ENCODE data around the gene CNIH2.
"Not testable (repeated sequence)": the region's sequence is repeated elsewhere in the genome, so short reads cannot be mapped to it uniquely, and the experiment has no call there.

Gene CNIH2

DNA sequence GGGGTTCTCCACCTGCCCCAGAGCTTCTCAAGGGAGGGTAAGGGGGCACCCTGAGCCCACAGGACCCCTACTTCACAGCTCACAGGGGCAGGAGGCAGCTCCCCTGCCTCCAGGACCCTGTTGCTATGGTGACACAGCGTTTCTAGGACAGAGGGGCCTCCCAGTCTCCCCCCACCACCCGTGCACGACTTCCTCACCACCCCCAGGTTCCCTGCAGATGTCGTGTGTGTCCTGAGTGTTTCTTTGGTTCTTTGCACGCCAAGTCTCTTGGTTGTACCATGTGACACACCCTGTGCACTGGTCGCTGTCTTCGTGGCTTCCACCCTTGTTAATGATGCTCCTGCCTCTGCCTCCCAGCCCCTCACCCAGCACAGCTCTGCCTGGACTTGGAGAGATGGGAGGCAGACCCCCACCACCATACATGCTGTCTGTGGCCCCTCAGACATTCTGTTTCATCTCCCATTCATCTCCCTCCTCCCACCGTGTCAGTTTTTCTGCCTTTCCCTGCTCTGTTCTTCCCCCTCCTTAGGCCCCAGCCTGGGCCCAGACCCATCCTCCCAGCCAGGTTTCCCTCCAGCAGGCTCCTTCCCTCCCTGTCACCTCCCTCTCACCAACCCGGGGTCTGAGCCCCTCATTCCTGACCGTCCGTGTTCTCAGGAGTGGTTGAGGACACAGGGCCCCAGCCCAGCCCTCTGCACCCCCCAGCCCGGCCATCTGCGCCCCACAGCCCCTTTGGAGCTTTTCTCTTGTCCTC lies 34.0 kb upstream of the CNIH2 start:
- Mint-ChIP-seq H3K27me3 (no peaks in the 10 kb centered on the region), H3K4me3 (no peak overlapping the region), H3K36me3 (peaks cover 60% of the 10 kb centered on the region), H3K27ac (peak overlapping the region; percentile 62), H3K4me1 (peaks cover 5% of the 10 kb centered on the region), H3K9me3 (no peaks in the 10 kb centered on the region)
- ATAC-seq, result peak; percentile 28

DNA sequence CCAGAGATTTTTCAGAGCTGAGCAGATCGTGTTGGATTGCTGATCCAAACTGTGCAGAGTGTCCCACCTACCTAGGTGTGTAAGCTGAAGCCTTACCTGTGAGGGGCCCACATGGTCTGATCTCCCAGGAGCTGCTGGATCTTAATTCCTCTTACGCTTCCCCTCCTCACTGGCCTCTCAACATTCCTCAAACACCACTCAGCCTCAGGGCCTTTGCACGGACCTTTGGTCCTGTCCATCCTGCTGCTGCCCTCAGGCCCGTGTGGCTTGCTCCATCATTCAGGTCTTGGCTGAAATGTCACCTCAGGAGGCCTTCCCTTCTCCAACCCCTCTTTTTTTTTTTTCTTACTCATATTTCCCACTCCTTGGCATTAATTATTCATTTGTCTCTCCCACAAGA lies 30.7 kb upstream of the CNIH2 start:
- Mint-ChIP-seq H3K27ac (peak overlapping the region; percentile 38), H3K27me3 (no peaks in the 10 kb centered on the region), H3K4me3 (no peak overlapping the region), H3K36me3 (peaks cover 43% of the 10 kb centered on the region), H3K9me3 (no peaks in the 10 kb centered on the region), H3K4me1 (peaks cover 5% of the 10 kb centered on the region)
- no peak for ATAC-seq

DNA sequence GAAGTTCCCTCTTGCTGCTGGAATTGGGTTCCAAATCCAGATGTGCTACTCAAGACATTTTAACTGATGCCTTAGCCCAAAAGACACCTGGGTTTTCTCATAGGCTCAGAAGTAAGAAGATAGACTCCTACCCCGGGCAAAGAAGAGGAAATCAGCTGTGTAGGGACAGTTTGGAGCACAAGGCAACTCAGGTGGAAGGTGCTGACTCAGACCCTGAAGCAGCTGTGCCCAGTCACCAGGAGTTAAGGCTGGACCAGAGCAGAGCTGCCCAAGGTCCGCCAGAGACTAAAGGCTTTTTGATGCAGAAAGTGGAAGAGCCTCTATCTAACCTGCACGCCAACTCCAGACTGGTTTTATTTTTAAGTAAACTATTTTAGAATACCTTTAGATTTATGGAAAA lies 30.2 kb upstream of the CNIH2 start:
- Mint-ChIP-seq H3K4me3 (no peak overlapping the region), H3K27ac (peak overlapping the region; percentile 38), H3K9me3 (no peaks in the 10 kb centered on the region), H3K27me3 (no peaks in the 10 kb centered on the region), H3K36me3 (peaks cover 39% of the 10 kb centered on the region), H3K4me1 (peaks cover 5% of the 10 kb centered on the region)
- no peak for ATAC-seq

DNA sequence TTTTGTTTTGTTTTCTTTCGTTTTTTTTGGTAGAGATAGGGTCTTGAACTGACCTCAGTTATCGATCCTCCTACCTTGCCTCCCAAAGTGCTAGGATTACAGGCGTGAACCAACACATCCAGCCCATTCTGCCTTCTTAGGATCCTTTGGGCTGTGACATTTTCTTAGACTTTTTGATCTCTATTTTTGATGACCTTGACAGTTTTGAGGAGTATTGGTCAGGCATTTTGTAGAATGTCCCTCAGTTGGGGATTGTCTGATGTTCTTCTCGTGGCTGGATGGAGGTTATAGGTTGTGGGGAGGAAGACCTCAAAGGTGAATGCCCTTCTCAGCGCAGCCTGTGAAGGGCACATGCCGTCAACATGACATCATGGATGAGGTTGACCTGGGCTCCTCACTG lies 29.1 kb upstream of the CNIH2 start:
- Mint-ChIP-seq H3K27me3 (no peaks in the 10 kb centered on the region), H3K4me1 (peaks cover 12% of the 10 kb centered on the region), H3K4me3 (no peak overlapping the region), H3K36me3 (peaks cover 38% of the 10 kb centered on the region), H3K9me3 (no peaks in the 10 kb centered on the region), H3K27ac (no peak overlapping the region)
- no peak for ATAC-seq

DNA sequence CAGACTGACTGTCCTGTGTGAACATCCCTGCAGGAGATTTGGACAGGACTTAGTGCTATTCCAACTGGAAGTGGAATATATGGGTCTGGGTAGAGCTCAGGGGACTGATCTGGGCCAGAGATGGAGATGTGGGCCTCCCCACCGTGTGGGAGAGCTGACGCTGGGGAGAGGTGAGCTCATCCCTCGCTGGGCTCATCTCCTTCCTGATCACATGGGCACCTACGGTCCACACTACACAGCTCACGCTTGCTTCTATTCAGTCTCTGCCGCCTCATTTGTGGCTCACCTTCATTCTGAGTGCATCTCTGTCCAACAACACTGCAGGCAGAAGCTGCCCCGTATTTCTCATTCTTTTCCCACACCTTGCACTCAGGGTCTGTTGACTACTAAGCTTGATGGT lies 26.2 kb upstream of the CNIH2 start:
- H3K4me1 Mint-ChIP-seq, result peaks cover 21% of the 10 kb centered on the region
- H3K36me3 Mint-ChIP-seq, result peaks cover 22% of the 10 kb centered on the region
- H3K4me3 Mint-ChIP-seq, result no peak overlapping the region
- no peak for ATAC-seq
- H3K9me3 Mint-ChIP-seq, result no peaks in the 10 kb centered on the region
- H3K27ac Mint-ChIP-seq, result no peak overlapping the region
- no peaks in the 10 kb centered on the region for H3K27me3 Mint-ChIP-seq

DNA sequence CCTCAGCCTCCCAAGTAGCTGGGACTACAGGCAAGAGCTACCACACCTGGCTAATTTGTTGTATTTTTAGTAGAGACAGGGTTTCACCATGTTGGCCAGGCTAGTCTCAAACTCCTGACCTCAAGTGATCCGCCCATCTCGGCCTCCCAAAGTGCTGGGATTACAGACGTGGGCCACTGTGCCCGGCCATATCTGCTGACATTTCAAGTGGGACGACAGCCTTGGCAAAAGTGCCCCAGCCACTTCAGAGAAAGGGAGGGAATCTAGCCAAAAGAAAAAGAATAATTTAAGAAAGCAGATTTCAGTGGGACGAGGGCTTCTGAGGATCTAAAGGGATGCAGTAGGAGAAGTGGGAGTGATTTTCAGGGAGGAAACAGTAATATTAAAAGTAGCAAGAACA lies 24.9 kb upstream of the CNIH2 start:
- H3K36me3 Mint-ChIP-seq, result peaks cover 12% of the 10 kb centered on the region
- H3K27ac Mint-ChIP-seq, H3K9me3 Mint-ChIP-seq, ATAC-seq, H3K27me3 Mint-ChIP-seq, H3K4me3 Mint-ChIP-seq: not testable (repeated sequence)
- peaks cover 19% of the 10 kb centered on the region for H3K4me1 Mint-ChIP-seq

DNA sequence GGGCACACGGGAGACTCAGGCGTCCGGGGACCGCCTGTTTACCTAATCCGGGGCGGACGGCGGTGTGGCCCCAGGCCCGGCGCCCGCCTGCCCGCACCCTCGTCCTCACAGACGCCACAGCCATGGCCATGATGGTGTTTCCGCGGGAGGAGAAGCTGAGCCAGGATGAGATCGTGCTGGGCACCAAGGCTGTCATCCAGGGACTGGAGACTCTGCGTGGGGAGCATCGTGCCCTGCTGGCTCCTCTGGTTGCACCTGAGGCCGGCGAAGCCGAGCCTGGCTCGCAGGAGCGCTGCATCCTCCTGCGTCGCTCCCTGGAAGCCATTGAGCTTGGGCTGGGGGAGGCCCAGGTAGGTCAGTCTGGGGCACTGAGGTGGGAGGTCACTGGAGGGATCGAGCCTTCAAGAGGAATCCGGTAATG lies 19.5 kb upstream of the CNIH2 start:
- ATAC-seq, result no peak
- Mint-ChIP-seq H3K36me3 (peaks cover 47% of the 10 kb centered on the region), H3K4me3 (peak overlapping the region; percentile 85), H3K27ac (peak overlapping the region; percentile 89), H3K4me1 (peaks cover 44% of the 10 kb centered on the region), H3K9me3 (no peaks in the 10 kb centered on the region), H3K27me3 (no peaks in the 10 kb centered on the region)

DNA sequence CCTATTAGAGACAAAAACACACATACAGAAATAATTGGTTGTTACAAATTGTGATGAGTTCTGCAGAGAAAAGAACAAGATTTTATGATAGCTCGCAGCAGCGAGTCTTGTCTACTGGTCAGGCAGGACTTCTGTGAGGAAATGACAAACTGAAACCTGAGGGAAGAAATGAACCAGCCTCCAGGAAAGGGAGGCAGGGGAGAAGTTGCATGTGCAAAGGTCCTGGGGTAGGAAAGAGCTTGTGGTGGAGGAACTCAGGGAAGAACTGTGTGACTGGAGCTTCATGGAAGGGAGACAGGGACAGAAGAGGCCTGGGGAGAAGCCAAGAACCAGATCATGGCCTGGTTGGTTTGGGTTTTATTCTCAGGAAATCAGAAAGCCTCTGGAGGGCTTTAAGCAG lies 18.8 kb upstream of the CNIH2 start:
- Mint-ChIP-seq H3K36me3 (peaks cover 52% of the 10 kb centered on the region), H3K27ac (peak overlapping the region; percentile 89), H3K27me3 (no peaks in the 10 kb centered on the region), H3K4me3 (no peak overlapping the region), H3K4me1 (peaks cover 42% of the 10 kb centered on the region), H3K9me3 (no peaks in the 10 kb centered on the region)
- ATAC-seq, result no peak

DNA sequence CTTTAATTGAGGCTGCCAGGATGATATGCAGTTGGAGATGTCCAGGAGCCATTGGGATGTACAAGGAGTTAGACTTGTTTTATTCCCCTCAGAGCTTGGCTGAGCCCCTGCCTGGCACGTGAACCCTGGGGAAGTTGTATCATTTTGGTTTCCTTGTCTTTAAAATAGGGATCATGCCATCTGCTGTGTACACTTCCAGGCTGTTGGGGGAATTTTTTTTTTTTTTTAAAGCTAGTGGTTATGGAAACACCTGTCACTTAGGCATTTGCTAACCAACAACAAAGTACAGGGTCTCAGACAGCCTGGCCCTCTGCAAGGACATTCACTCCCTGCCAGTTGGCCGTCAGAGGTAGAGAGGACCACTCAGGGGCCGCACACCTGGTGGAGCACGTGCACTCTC lies 18.0 kb upstream of the CNIH2 start:
- H3K27me3 Mint-ChIP-seq, result no peaks in the 10 kb centered on the region
- H3K4me3 Mint-ChIP-seq, result no peak overlapping the region
- no peak overlapping the region for H3K27ac Mint-ChIP-seq
- H3K4me1 Mint-ChIP-seq, result peaks cover 42% of the 10 kb centered on the region
- H3K36me3 Mint-ChIP-seq, result peaks cover 59% of the 10 kb centered on the region
- H3K9me3 Mint-ChIP-seq, result no peaks in the 10 kb centered on the region
- no peak for ATAC-seq

DNA sequence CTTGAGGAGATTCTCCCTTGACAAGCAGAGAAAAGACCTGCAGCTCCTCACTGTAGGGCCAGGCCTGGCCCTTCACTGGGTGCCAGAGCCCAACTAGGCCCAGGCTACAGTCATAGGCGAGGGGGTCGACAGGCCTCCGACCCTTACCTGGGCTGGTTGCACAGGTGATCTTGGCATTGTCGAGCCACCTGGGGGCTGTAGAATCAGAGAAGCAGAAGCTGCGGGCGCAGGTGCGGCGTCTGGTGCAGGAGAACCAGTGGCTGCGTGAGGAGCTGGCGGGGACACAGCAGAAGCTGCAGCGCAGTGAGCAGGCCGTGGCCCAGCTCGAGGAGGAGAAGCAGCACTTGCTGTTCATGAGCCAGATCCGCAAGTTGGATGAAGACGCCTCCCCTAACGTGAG lies 16.4 kb upstream of the CNIH2 start:
- peaks cover 60% of the 10 kb centered on the region for H3K36me3 Mint-ChIP-seq
- H3K4me1 Mint-ChIP-seq, result peaks cover 35% of the 10 kb centered on the region
- H3K27ac Mint-ChIP-seq, result no peak overlapping the region
- H3K4me3 Mint-ChIP-seq, result no peak overlapping the region
- H3K27me3 Mint-ChIP-seq, result no peaks in the 10 kb centered on the region
- no peaks in the 10 kb centered on the region for H3K9me3 Mint-ChIP-seq
- no peak for ATAC-seq

DNA sequence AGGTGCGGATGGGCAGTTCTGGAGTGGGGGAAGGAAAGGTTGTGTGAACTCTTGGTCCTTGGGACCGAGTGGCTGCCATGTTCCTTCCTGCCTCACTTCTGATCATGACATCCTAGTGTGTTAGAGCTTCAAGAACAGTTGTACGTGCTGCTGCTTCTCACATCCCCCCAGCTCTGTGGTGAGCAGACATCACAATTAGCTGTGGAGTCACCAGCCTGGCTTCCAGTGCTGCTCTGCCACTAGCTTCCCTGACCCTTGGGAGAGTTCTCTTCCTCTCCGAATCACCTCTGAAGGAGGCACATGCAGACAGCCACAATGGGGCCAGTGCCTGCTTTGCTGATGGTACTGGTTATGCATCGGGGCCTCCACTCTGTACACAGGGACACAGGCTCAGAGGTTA lies 15.8 kb upstream of the CNIH2 start:
- Mint-ChIP-seq H3K4me3 (no peak overlapping the region), H3K27me3 (no peaks in the 10 kb centered on the region), H3K9me3 (no peaks in the 10 kb centered on the region), H3K27ac (peak overlapping the region; percentile 19), H3K36me3 (peaks cover 65% of the 10 kb centered on the region), H3K4me1 (peaks cover 37% of the 10 kb centered on the region)
- no peak for ATAC-seq

DNA sequence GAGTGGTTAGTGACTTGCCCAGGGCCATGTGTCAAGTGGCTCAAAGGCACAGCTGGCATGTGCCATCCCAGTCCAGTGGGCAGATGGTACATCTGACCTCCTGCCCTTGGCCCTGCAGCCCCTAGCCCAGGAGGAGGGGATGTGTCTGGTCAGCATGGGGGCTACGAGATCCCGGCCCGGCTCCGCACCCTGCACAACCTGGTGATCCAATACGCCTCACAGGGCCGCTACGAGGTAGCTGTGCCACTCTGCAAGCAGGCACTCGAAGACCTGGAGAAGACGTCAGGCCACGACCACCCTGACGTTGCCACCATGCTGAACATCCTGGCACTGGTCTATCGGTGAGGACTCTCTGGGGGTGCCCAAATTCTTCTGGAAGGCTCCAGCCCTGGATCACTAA lies 15.3 kb upstream of the CNIH2 start:
- Mint-ChIP-seq H3K4me1 (peaks cover 41% of the 10 kb centered on the region), H3K27ac (peak overlapping the region; percentile 19), H3K4me3 (no peak overlapping the region), H3K36me3 (peaks cover 67% of the 10 kb centered on the region), H3K27me3 (no peaks in the 10 kb centered on the region), H3K9me3 (no peaks in the 10 kb centered on the region)
- no peak for ATAC-seq

DNA sequence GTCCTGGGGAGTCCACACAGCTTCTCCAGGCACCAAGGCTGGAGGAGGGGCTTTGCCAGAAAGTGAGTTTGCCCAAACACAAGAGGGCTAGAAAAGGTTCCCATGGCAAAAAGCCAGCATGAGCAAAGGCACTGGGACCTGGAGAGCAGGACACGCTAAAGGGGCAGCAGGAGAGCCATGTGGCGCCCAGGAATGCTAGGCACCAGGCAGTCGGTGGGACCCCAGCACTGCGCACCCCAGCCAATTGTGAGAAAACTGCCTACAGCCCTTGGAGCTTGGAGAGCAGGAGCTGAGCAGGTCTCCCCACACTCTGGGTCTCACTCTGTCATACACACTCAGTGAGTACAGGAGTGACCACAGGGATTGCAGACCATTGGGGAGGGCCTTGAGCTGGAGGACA lies 14.7 kb upstream of the CNIH2 start:
- H3K27ac Mint-ChIP-seq, result no peak overlapping the region
- ATAC-seq, result no peak
- H3K27me3 Mint-ChIP-seq, result no peaks in the 10 kb centered on the region
- H3K36me3 Mint-ChIP-seq, result peaks cover 67% of the 10 kb centered on the region
- H3K4me3 Mint-ChIP-seq, result no peak overlapping the region
- peaks cover 44% of the 10 kb centered on the region for H3K4me1 Mint-ChIP-seq
- H3K9me3 Mint-ChIP-seq, result no peaks in the 10 kb centered on the region

DNA sequence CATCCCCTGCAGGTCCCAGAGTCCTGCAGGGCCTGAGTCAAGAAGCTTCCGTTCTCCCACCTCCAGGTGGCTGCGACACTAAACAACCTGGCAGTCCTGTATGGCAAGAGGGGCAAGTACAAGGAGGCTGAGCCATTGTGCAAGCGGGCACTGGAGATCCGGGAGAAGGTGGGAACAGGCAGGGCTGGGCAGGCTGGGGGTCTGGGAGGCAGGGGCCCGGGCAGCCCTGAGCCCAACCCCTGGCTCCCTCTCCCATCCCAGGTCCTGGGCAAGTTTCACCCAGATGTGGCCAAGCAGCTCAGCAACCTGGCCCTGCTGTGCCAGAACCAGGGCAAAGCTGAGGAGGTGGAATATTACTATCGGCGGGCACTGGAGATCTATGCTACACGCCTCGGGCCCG lies 14.2 kb upstream of the CNIH2 start:
- Mint-ChIP-seq H3K27ac (no peak overlapping the region), H3K27me3 (no peaks in the 10 kb centered on the region), H3K4me3 (no peak overlapping the region), H3K36me3 (peaks cover 67% of the 10 kb centered on the region), H3K4me1 (peaks cover 39% of the 10 kb centered on the region), H3K9me3 (no peaks in the 10 kb centered on the region)
- no peak for ATAC-seq

DNA sequence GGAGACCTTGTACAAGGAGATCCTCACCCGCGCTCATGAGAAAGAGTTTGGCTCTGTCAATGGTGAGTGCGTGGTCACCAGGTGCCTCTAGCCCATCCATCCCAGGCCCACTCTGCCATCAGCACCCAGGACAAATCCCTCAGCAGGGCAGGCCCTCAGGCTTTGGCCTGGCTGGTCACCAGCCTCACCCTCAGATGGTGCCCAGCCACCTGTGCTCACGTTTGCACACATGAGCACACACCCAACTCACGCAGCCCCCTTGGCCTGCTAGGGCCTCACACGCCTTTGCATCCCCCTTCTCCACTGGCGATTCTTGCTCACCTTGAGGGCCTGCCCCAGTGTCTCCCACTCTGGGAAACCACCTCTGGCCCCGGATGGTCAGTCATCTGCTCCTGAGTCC lies 13.6 kb upstream of the CNIH2 start:
- Mint-ChIP-seq H3K27ac (no peak overlapping the region), H3K36me3 (peaks cover 63% of the 10 kb centered on the region), H3K4me1 (peaks cover 38% of the 10 kb centered on the region), H3K27me3 (no peaks in the 10 kb centered on the region), H3K9me3 (no peaks in the 10 kb centered on the region), H3K4me3 (no peak overlapping the region)
- ATAC-seq, result no peak

DNA sequence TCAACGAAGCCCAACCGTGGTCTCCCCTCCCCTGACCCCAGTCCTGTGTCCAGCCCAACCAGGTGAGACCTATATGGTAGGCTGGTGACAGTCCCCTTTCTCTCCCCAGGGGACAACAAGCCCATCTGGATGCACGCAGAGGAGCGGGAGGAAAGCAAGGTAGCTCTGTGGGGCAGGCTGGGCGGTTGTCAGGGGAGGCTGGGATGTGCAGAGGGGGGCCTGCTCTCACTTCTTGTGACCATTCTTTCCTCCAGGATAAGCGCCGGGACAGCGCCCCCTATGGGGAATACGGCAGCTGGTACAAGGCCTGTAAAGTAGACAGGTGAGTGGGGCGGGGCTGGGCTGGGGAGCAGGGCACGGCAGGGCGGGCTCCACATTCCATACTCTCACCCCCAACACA lies 13.1 kb upstream of the CNIH2 start:
- ATAC-seq, result no peak
- no peak overlapping the region for H3K4me3 Mint-ChIP-seq
- H3K4me1 Mint-ChIP-seq, result peaks cover 38% of the 10 kb centered on the region
- no peaks in the 10 kb centered on the region for H3K27me3 Mint-ChIP-seq
- peaks cover 57% of the 10 kb centered on the region for H3K36me3 Mint-ChIP-seq
- H3K9me3 Mint-ChIP-seq, result no peaks in the 10 kb centered on the region
- H3K27ac Mint-ChIP-seq, result no peak overlapping the region
